Adipose tissue (tissue), 3 donors: Measurements from ENCODE around the gene RABGAP1L. TPM values are rescaled to one million over a fixed set of nuclear protein-coding genes. Genes with fewer than 3 reads are reported as not detected.
"Not testable (repeated sequence)": the region's sequence is repeated elsewhere in the genome, so short reads cannot be mapped to it uniquely, and the experiment has no call there.

Experiments
- H3K27ac ChIP-seq: one replicate; pipeline ENCODE4 v1.5.1; 2013; ENCODE audit warnings: low read depth, low read length
- whole genome bisulfite sequencing, 3 donors: extraction: QIAGEN DNeasy Blood & Tissue Kit; methylation state at CpG; one replicate each; pipeline ENCODE4 v1.1.7; 2013; 5-methylcytosine and 5-hydroxymethylcytosine counted together
- polyA plus RNA-seq, 3 donors: library from polyadenylated mRNA; stranded (reverse); fragments of 200-250 nt; gene quantifications; one replicate each; pipeline ENCODE4 v1.2.3, GENCODE V29; 2013
- donor health status: healthy with polysubstance abuse.
- donor health status: Bipolar disorder and iron deficiency.
- donor health status: healthy.

Gene RABGAP1L
- polyA plus RNA-seq, 3 donors, result 7.6 to 13.5 (median 10.3) TPM

- no peak overlapping the region for H3K27ac ChIP-seq
- 89 to 95% (median 92%) methylated on average over 5 of the region's 5 CpGs for WGBS, 3 donors
These were observed 536.9 kb downstream of the RABGAP1L start for GRCh38 chr1:174696026-174696821.

GRCh38 chr1:174700314-174700713 lies 541.0 kb downstream of the RABGAP1L start:
- WGBS, 3 donors, result 88 to 93% (median 91%) methylated on average over 3 of the region's 3 CpGs
- no peak overlapping the region for H3K27ac ChIP-seq

- WGBS, 3 donors, result 71 to 84% (median 82%) methylated on average over 3 of the region's 3 CpGs
- H3K27ac ChIP-seq, result no peak overlapping the region
These were observed 541.5 kb downstream of the RABGAP1L start for GRCh38 chr1:174700775-174701174.

- WGBS, 3 donors, result 90 to 98% (median 95%) methylated on average over 2 of the region's 2 CpGs
- H3K27ac ChIP-seq, result no peak overlapping the region
These were observed 542.2 kb downstream of the RABGAP1L start for GRCh38 chr1:174701565-174701964.

- WGBS, 3 donors, result 91 to 95% (median 91%) methylated on average over 2 of the region's 2 CpGs
- H3K27ac ChIP-seq, result no peak overlapping the region
These were observed 542.7 kb downstream of the RABGAP1L start for GRCh38 chr1:174702011-174702410.

- no peak overlapping the region for H3K27ac ChIP-seq
- 95 to 98% (median 97%) methylated on average over 3 of the region's 3 CpGs for WGBS, 3 donors
These were observed 544.0 kb downstream of the RABGAP1L start for GRCh38 chr1:174703309-174703708.

GRCh38 chr1:174704300-174704699 lies 545.0 kb downstream of the RABGAP1L start:
- no peak overlapping the region for H3K27ac ChIP-seq
- WGBS, 3 donors, result 90 to 98% (median 96%) methylated on average over 1 of the region's 1 CpG

GRCh38 chr1:174710868-174711845 lies 551.8 kb downstream of the RABGAP1L start:
- 98% methylated on average over 43 to 50 of the region's 50 CpGs for WGBS, 3 donors
- H3K27ac ChIP-seq, result no peak overlapping the region

GRCh38 chr1:174711848-174712247 lies 552.5 kb downstream of the RABGAP1L start:
- 87 to 97% (median 97%) methylated on average over 8 of the region's 8 CpGs for WGBS, 3 donors
- not testable (repeated sequence) for H3K27ac ChIP-seq

- WGBS, 3 donors, result 95 to 96% (median 95%) methylated on average over 8 of the region's 8 CpGs
- no peak overlapping the region for H3K27ac ChIP-seq
These were observed 553.2 kb downstream of the RABGAP1L start for GRCh38 chr1:174712541-174712940.

GRCh38 chr1:174713796-174714195 lies 554.5 kb downstream of the RABGAP1L start:
- H3K27ac ChIP-seq, result no peak overlapping the region
- 37 to 86% (median 51%) methylated on average over 1 of the region's 1 CpG for WGBS, 3 donors

- 44 to 97% (median 97%) methylated on average over 2 of the region's 2 CpGs for WGBS, 3 donors
These were observed 559.9 kb downstream of the RABGAP1L start for GRCh38 chr1:174719194-174719593.

GRCh38 chr1:174720618-174721017 lies 561.3 kb downstream of the RABGAP1L start:
- H3K27ac ChIP-seq, result no peak overlapping the region
- WGBS, 3 donors, result 93 to 97% (median 97%) methylated on average over 1 of the region's 1 CpG

More at GRCh38 chr1:174719194-174719593, 559.9 kb downstream of the RABGAP1L start:
- H3K27ac ChIP-seq, result no peak overlapping the region

- 59 to 90% (median 81%) methylated on average over 2 of the region's 2 CpGs for WGBS, 3 donors
- no peak overlapping the region for H3K27ac ChIP-seq
These were observed 561.9 kb downstream of the RABGAP1L start for GRCh38 chr1:174721246-174721645.

GRCh38 chr1:174723816-174724215 lies 564.5 kb downstream of the RABGAP1L start:
- H3K27ac ChIP-seq, result no peak overlapping the region

- H3K27ac ChIP-seq, result no peak overlapping the region
These were observed 564.9 kb downstream of the RABGAP1L start for GRCh38 chr1:174724219-174724618.

- H3K27ac ChIP-seq, result no peak overlapping the region
- 55 to 66% (median 64%) methylated on average over 2 of the region's 2 CpGs for WGBS, 3 donors
These were observed 567.0 kb downstream of the RABGAP1L start for GRCh38 chr1:174726167-174726879.

GRCh38 chr1:174726880-174727585 lies 567.7 kb downstream of the RABGAP1L start:
- no peak overlapping the region for H3K27ac ChIP-seq
- 73 to 87% (median 83%) methylated on average over 4 of the region's 4 CpGs for WGBS, 3 donors
